ENCODE results near the gene IL17C. TPM values are rescaled to one million over a fixed set of nuclear protein-coding genes. Genes with fewer than 3 reads are reported as not detected.
A peak's percentile ranks its signal among the peaks of the same experiment; 100 is the strongest.

Gene IL17C
- polyA plus RNA-seq, 1 of the 3 experiments (the other 2 are of a cell fraction) = 0.07 TPM

GRCh38 chr16:88650749-88651275, 12.4 kb downstream of the IL17C start, which contains the start of gene CYBA:
TSS of gene CYBA (minus strand) at chr16:88651053. CDS start at chr16:88651013, 40 bp downstream.
- H3K27ac ChIP-seq (ENCODE audit: low read depth in 2 of 2, low read length in 1 of 2) = no peak within 1 kb of the TSS; a peak in 1 of 4 replicates
- POLR2A ChIA-PET = interaction anchor here (1.3 kb wide), 1 partner anchor 11 kb away, joined by 3 read pairs; no protein-coding TSS in a partner anchor
- no peaks in the 10 kb centered on the region for H3K79me2 ChIP-seq (ENCODE audit: insufficient read depth)
- peak within 1 kb of the TSS; percentile 69 for H3K9ac ChIP-seq
- WGBS (ENCODE audit: low lambda C conversion rate) = 1% methylated on average over 11 of the region's 41 CpGs
- H3K4me2 ChIP-seq = peak within 1 kb of the TSS; percentile 96
- TF ChIP-seq FOSL2 (IDR thresholded peaks at IDR 0.05; ENCODE audit: borderline replicate concordance, low read depth) (no peak), REST (IDR thresholded peaks at IDR 0.05; ENCODE audit: low read depth, low read length) (no peak), RFX5 (IDR thresholded peaks at IDR 0.05; ENCODE audit: low read length) (no peak), MXI1 (IDR thresholded peaks at IDR 0.05; ENCODE audit: low read depth, low read length) (peak; percentile 51), GABPA (IDR thresholded peaks at IDR 0.05; ENCODE audit: low read depth) (no peak), NRF1 (IDR thresholded peaks at IDR 0.05; ENCODE audit: low read depth, low read length) (no peak), POLR2AphosphoS5 (IDR thresholded peaks at IDR 0.05; ENCODE audit: low read depth, low read length) (peak; percentile 37; the same call in 1 of the 2 replicates), USF2 (IDR thresholded peaks at IDR 0.05; ENCODE audit: borderline replicate concordance, low read depth, low read length) (no peak), GATA2 (CRISPR knock-in tag; IDR thresholded peaks at IDR 0.05) (no peak), TCF12 (IDR thresholded peaks at IDR 0.05) (no peak)
- H3K36me3 ChIP-seq (replicated peaks in 1 of 2; ENCODE audit: control insufficient read depth in 1 of 2, insufficient read depth in 2 of 2, low read length in 1 of 2) = peaks cover 0 to 8% of the 10 kb centered on the region in 2 experiments
- H3K4me1 ChIP-seq (ENCODE audit: control insufficient read depth in 1 of 2, insufficient read depth in 2 of 2, low read depth in 1 of 2, low read length in 1 of 2) = peaks cover 4 to 10% of the 10 kb centered on the region in 2 experiments; a peak in 2 of 4 replicates
- CTCF ChIA-PET = interaction anchor here (1.2 to 1.9 kb wide), 3 partner anchors 12 to 87 kb away, joined by 3 to 6 read pairs (median 5); partner anchors contain the start of gene MVD
- peak within 1 kb of the TSS; percentile 56; the same call in 1 of the 2 replicates for H2AFZ ChIP-seq (ENCODE audit: low read depth)
- H3F3A ChIP-seq (replicated peaks; ENCODE audit: insufficient read depth) = no peaks in the 10 kb centered on the region
- peak within 1 kb of the TSS; percentile 78 to 83 for H3K4me3 ChIP-seq (ENCODE audit: low read depth in 2 of 2, low read length in 1 of 2)
- H3K27me3 ChIP-seq (ENCODE audit: insufficient read depth) = no peaks in the 10 kb centered on the region
- H3K9me3 ChIP-seq = no peaks in the 10 kb centered on the region
- DNase-seq = peak; percentile 88
- no peaks in the 10 kb centered on the region for H4K20me1 ChIP-seq (ENCODE audit: insufficient read depth)
- H3K9me2 ChIP-seq = no peaks in the 10 kb centered on the region

Data from SK-N-SH (cell line).